Stimulated activated CD4-positive, alpha-beta T cell treated with anti-CD3 and anti-CD28 coated beads, Interleukin-4, amount 100 ng/mL, for 1 hour (primary cell): Measurements from ENCODE around the gene GALNT9.

Experiments
- DNase-seq: peaks from one replicate; pipeline ENCODE4 v3.0.0-alpha.2; 2020

The GALNT9 gene

GRCh38 chr12:132179431-132180362, 149.7 kb downstream of the GALNT9 start:
- no peak for DNase-seq

GRCh38 chr12:132178801-132179401, 150.5 kb downstream of the GALNT9 start:
- DNase-seq = peak; percentile 55

GRCh38 chr12:132178316-132178715, 151.1 kb downstream of the GALNT9 start:
- no peak for DNase-seq

- DNase-seq = no peak
Measured at GRCh38 chr12:132176920-132177551, 152.4 kb downstream of the GALNT9 start.

- no peak for DNase-seq
Measured at GRCh38 chr12:132176385-132176919, 152.9 kb downstream of the GALNT9 start.

- DNase-seq = no peak
Measured at GRCh38 chr12:132175496-132176384, 153.6 kb downstream of the GALNT9 start.

GRCh38 chr12:132174839-132175490, 154.4 kb downstream of the GALNT9 start:
- DNase-seq = no peak

GRCh38 chr12:132174015-132174838, 155.2 kb downstream of the GALNT9 start:
- DNase-seq = no peak

- DNase-seq = no peak
Measured at GRCh38 chr12:132173135-132174014, 156.0 kb downstream of the GALNT9 start.

- DNase-seq = no peak
Measured at GRCh38 chr12:132172619-132173018, 156.8 kb downstream of the GALNT9 start.

GRCh38 chr12:132171968-132172521, 157.3 kb downstream of the GALNT9 start:
- DNase-seq = no peak

GRCh38 chr12:132171293-132171967, 158.0 kb downstream of the GALNT9 start:
- DNase-seq = no peak

GRCh38 chr12:132170637-132171292, 158.6 kb downstream of the GALNT9 start:
- no peak for DNase-seq

GRCh38 chr12:132170094-132170636, 159.2 kb downstream of the GALNT9 start:
- DNase-seq = no peak

- DNase-seq = no peak
Measured at GRCh38 chr12:132169376-132169775, 160.0 kb downstream of the GALNT9 start.

GRCh38 chr12:132168311-132169031, 160.9 kb downstream of the GALNT9 start:
- DNase-seq = no peak

GRCh38 chr12:132167611-132168310, 161.6 kb downstream of the GALNT9 start:
- DNase-seq = no peak
